Endodermal cell (in vitro differentiated cells): ENCODE data around the gene IRF4. TPM values are rescaled to one million over a fixed set of nuclear protein-coding genes. Genes with fewer than 3 reads are reported as not detected.

Source experiments
- DNase-seq: peaks from one replicate; pipeline ENCODE4 v3.0.0-alpha.2; 2017
- H3K27ac ChIP-seq: 2 replicates; pipeline ENCODE4 v1.5.1; 2013; ENCODE audit warnings: mild to moderate bottlenecking, low read depth, low read length, moderate library complexity
- H3K27me3 ChIP-seq: 2 replicates; pipeline ENCODE4 v1.6.1; 2013; ENCODE audit warnings: mild to moderate bottlenecking, low read length, moderate library complexity; ENCODE audit not compliant: insufficient read depth, control insufficient read depth, poor library complexity, severe bottlenecking
- H3K36me3 ChIP-seq: 2 replicates; pipeline ENCODE4 v1.7.0; 2013; ENCODE audit warnings: mild to moderate bottlenecking, low read length, moderate library complexity; ENCODE audit not compliant: control insufficient read depth, insufficient read depth
- H3K4me1 ChIP-seq: one replicate; pipeline ENCODE4 v1.7.0; 2013; ENCODE audit warnings: low read length; ENCODE audit not compliant: control insufficient read depth, insufficient read depth
- H3K4me3 ChIP-seq: 2 replicates; pipeline ENCODE4 v1.5.1; 2013; ENCODE audit warnings: mild to moderate bottlenecking, low read length, moderate library complexity
- H3K9ac ChIP-seq: 2 replicates; pipeline ENCODE4 v1.6.1; 2013; ENCODE audit warnings: mild to moderate bottlenecking, low read length, moderate library complexity; ENCODE audit not compliant: poor library complexity, severe bottlenecking; ENCODE audit errors: extremely low read depth
- H3K9me3 ChIP-seq: 2 replicates; pipeline ENCODE4 v1.6.1; 2013; ENCODE audit warnings: mild to moderate bottlenecking, low read length, moderate library complexity; ENCODE audit not compliant: control insufficient read depth
- H3K27ac Mint-ChIP-seq: 2 replicates; pipeline ENCODE4 v1.8.0; 2020; ENCODE audit warnings: mixed read lengths
- H3K27me3 Mint-ChIP-seq: 2 replicates; pipeline ENCODE4 v1.8.0; 2021; ENCODE audit warnings: mild to moderate bottlenecking, mixed read lengths; ENCODE audit not compliant: insufficient read depth
- H3K36me3 Mint-ChIP-seq: 2 replicates; pipeline ENCODE4 v1.8.0; 2020; ENCODE audit warnings: low read depth, mixed read lengths
- H3K4me1 Mint-ChIP-seq: 2 replicates; pipeline ENCODE4 v1.8.0; 2020; ENCODE audit warnings: mixed read lengths
- H3K4me3 Mint-ChIP-seq: 2 replicates; pipeline ENCODE4 v1.8.0; 2020; ENCODE audit warnings: mild to moderate bottlenecking, moderate library complexity, mixed read lengths
- H3K9me3 Mint-ChIP-seq: 2 replicates; pipeline ENCODE4 v1.8.0; 2020; ENCODE audit warnings: mild to moderate bottlenecking, mixed read lengths
- CTCF ChIP-seq: fragments of 200-600 bp; sonication (generic); conservative IDR thresholded peaks from 2 replicates; pipeline ENCODE4 v1.5.0; 2021; ENCODE audit warnings: antibody characterized with exemption, mild to moderate bottlenecking
- WGBS, 2 experiments: methylation state at CpG; one replicate each; pipeline versions ENCODE4 v1.1.5 to v1.1.7; 2013; ENCODE audit warnings: missing lambda C conversion rate in 2 of 2, mixed read lengths in 1 of 2; ENCODE audit not compliant: insufficient coverage in 1 of 2, insufficient read length in 1 of 2; 5-methylcytosine and 5-hydroxymethylcytosine counted together
- total RNA-seq, 2 donors: library from RNA; stranded (reverse); fragmentation: NEBNext Ultra II Directional in 1 of 2; extraction: Animal tissue kit (Norgen Biotek cat#: 25700) in 1 of 2; gene quantifications; 2 replicates in 1 of 2; 3 replicates in 1 of 2; pipeline ENCODE4 v1.2.1, GENCODE V29; 2021

Gene IRF4
- total RNA-seq, 2 donors from 2014 or later = not detected

GRCh38 chr6:436308-437036 is 44.9 kb downstream of the IRF4 start:
- Histone ChIP-seq H3K4me1 (no peaks in the 10 kb centered on the region), H3K9ac (no peak overlapping the region), H3K27ac (no peak overlapping the region), H3K27me3 (no peaks in the 10 kb centered on the region), H3K4me3 (no peak overlapping the region), H3K36me3 (no peaks in the 10 kb centered on the region), H3K9me3 (no peaks in the 10 kb centered on the region)
- no peaks in the 10 kb centered on the region for H3K36me3 Mint-ChIP-seq
- 92 to 93% methylated on average over 22 to 25 of the region's 25 CpGs for WGBS, 2 experiments
- peaks cover 8% of the 10 kb centered on the region for H3K27me3 Mint-ChIP-seq
- no peak for TF ChIP-seq CTCF
- H3K4me1 Mint-ChIP-seq = no peaks in the 10 kb centered on the region
- H3K4me3 Mint-ChIP-seq = no peak overlapping the region
- H3K27ac Mint-ChIP-seq = no peak overlapping the region
- peaks cover 10% of the 10 kb centered on the region for H3K9me3 Mint-ChIP-seq
- no peak for DNase-seq

- no peak overlapping the region for H3K4me3 Mint-ChIP-seq
- Histone ChIP-seq H3K9me3 (no peaks in the 10 kb centered on the region), H3K4me1 (no peaks in the 10 kb centered on the region), H3K27me3 (no peaks in the 10 kb centered on the region), H3K4me3 (no peak overlapping the region), H3K9ac (no peak overlapping the region), H3K36me3 (no peaks in the 10 kb centered on the region), H3K27ac (no peak overlapping the region)
- no peak for DNase-seq
- no peak for TF ChIP-seq CTCF
- H3K36me3 Mint-ChIP-seq = no peaks in the 10 kb centered on the region
- H3K4me1 Mint-ChIP-seq = no peaks in the 10 kb centered on the region
- H3K27me3 Mint-ChIP-seq = peaks cover 8% of the 10 kb centered on the region
- WGBS, 2 experiments = 90 to 95% methylated on average over 4 to 6 of the region's 6 CpGs
- peaks cover 10% of the 10 kb centered on the region for H3K9me3 Mint-ChIP-seq
- H3K27ac Mint-ChIP-seq = no peak overlapping the region
Measured at GRCh38 chr6:437037-437392, 45.5 kb downstream of the IRF4 start.

DNA sequence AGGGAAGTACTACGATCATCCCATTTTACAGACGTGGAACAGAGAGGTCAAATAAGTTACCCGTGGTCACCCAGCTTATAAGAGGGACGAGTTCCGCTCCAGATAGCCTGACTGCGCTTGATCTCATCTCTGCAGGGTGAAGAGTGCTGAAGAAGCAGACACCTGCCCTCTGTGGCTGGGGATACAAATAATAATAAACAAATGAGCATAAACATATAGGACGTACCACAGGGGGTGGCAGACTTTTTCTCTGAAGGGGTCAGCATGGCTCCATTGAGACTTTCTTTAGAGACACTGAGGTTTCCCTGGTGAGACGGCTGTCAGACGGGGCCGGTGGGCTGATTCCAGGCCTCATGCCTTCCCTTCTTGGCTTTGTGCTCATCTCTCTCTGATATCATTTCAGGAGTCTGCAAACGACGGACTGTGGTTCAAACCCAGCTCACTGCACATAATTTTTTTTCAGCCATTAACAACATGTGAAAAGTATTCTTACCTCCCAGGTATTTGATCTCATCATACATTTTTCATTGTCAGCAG is 47.1 kb downstream of the IRF4 start:
- no peak overlapping the region for H3K4me3 Mint-ChIP-seq
- no peak for DNase-seq
- no peak for TF ChIP-seq CTCF
- H3K27ac ChIP-seq = no peak overlapping the region
- no peaks in the 10 kb centered on the region for H3K9me3 ChIP-seq
- no peaks in the 10 kb centered on the region for H3K4me1 ChIP-seq
- no peak overlapping the region for H3K27ac Mint-ChIP-seq
- no peaks in the 10 kb centered on the region for H3K36me3 ChIP-seq
- H3K9ac ChIP-seq = no peak overlapping the region
- no peaks in the 10 kb centered on the region for H3K27me3 ChIP-seq
- no peaks in the 10 kb centered on the region for H3K36me3 Mint-ChIP-seq
- no peak overlapping the region for H3K4me3 ChIP-seq
- H3K9me3 Mint-ChIP-seq = peaks cover 10% of the 10 kb centered on the region
- WGBS, 2 experiments = 89 to 92% methylated on average over 12 of the region's 12 CpGs
- peaks cover 8% of the 10 kb centered on the region for H3K27me3 Mint-ChIP-seq
- H3K4me1 Mint-ChIP-seq = no peaks in the 10 kb centered on the region
